Measurements from ENCODE around the gene ABI3.

DNA sequence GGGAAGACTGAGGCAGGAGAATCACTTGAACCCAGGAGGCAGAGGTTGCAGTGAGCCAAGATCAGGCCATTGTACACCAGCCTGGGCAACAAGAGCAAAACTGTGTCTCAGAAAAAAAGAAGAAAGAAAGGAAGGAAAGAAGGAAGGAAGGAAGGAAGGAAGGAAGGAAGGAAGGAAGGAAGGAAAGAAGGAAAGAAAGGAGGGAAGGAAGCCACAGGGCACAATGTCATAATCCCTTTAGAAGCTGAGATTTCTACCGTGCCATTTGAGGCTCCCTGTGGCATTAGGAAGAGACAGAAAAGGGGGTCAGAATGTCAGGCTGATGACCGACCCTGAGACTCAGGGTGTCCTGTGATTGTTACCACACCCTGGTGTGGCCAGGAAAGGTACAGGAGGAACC is 6.7 kb upstream of the ABI3 start:
- TF ChIP-seq CTCF (IDR thresholded peaks at IDR 0.05) (no peak), EP300 (IDR thresholded peaks at IDR 0.05) (no peak), POLR2A (IDR thresholded peaks at IDR 0.05) (no peak)
